CD4-positive, alpha-beta T cell treated with Interleukin-17A for 4 hours (primary cell): Measurements from ENCODE around the gene IL24.
"Not testable (repeated sequence)": the region's sequence is repeated elsewhere in the genome, so short reads cannot be mapped to it uniquely, and the experiment has no call there.

ENCODE experiments used
- DNase-seq: peaks from one replicate; pipeline ENCODE4 v3.0.0-alpha.2; 2020; ENCODE audit warnings: mixed read lengths

IL24 gene, protein sequence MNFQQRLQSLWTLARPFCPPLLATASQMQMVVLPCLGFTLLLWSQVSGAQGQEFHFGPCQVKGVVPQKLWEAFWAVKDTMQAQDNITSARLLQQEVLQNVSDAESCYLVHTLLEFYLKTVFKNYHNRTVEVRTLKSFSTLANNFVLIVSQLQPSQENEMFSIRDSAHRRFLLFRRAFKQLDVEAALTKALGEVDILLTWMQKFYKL

DNA sequence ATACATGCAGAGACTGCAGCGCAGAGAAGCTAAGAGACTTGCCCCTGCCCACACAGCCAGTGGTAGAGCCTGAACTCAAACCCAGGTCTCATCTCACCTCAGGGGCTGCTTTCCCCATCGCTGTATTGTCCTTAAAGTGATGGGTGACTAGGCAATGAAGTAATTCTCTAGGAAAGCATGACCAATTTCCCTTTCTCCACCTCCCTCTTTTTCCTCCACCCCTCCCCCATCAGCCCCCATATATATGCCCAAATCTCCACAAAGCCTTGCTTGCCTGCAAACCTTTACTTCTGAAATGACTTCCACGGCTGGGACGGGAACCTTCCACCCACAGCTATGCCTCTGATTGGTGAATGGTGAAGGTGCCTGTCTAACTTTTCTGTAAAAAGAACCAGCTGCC, at the start of gene IL24:
Gene IL24 (plus strand): TSS at position 269 of the 400 bp plus-strand sequence. CDS start 390 bp downstream, outside the sequence.
- no peak for DNase-seq

DNA sequence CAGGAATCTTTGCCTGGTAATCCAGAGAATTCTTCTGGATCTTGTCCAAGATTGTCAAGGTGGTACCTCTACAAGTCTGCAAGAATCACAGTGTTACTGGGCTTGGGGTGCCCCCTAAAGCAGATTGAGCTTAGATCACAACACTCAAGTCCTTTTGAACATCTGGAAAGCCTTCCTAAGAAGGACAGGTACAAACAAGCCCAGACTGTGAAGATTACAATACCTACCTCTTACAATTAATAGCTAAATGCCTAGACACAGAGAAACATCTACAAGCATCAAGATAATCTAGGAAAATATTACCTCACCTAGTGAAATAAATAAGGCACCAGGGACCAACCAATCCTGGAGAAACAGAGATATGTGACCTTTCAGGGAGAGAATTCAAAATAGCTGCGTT, 49.3 kb upstream of the IL24 start:
- no peak for DNase-seq

DNA sequence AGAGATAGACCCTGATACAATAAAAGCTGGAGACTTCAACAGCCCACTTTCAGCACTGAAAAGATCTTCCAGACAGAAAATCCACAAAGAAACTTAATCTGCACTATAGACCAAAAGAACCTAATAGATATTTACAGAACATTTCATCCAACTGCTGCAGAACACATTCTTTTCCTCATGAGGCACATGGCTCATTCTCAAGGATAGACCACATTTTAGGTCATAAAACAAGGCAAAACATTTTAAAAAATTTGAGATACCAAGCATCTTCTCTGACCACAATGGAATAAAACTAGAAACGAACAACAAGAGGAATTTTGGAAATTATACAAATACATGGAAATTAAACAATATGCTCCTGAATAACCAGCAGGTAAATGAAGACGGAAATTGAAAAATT, 46.8 kb upstream of the IL24 start:
- no peak for DNase-seq

DNA sequence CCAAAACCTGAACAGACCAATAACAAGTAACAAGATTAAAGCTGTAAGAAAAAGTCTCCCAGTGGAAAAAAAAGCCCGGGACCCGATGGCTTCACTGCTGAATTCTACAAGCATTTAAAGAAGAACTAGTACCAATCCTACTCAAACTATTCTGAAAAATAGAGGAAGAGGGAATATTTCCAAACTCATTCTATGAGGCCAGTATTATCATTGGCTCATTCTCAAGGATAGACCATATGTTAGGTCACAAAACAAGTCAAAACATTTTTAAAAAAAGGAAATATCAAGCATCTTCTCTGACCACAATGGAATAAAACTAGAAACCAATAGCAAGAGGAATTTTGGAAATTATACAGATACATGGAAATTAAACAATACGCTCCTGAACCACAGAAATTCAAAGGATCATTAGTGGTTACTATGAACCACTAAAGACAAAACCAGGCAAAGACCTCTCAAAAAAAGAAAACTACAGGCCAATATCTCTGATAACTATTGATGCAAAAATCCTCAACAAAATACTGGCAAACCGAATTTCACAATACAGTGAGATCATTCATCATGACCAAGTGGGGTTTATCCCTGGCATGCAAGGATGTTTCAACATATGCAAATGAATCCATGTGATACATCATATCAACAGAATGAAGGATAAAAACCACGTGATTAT, 45.8 kb upstream of the IL24 start:
- no peak for DNase-seq

DNA sequence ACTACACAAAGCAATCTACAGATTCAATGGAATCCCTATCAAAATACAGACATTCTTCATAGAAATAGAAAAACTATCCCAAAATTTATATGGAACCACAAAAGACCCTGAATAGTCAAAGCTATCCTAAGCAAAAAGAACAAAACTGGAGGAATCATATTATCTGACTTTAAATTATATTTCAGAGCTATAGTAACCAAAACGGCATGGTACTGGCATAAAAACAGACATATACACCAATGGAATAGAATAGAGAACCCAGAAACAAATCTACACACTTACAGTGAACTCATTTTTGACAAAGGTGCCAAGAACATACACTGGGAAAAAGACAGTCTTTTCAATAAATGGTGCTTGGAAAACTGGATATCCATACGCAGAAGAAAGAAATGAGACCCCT, 44.6 kb upstream of the IL24 start:
- not testable (repeated sequence) for DNase-seq

DNA sequence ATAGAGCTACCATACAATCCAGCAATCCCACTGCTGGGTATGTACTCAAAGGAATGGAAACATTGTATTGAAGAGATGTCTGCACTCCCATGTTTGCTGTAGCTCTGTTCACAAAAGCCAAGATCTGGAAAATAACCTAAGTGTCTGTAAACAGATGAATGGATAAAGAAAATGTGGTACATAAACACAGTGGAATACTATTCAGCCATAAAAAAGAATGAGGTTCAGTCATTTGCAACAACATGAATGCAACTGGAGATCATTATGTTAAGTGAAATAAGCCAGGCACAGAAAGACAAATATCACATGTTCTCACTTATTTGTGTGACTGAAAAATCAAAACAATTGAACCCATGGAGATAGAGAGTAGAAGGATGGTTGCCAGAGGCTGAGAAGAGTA, 43.5 kb upstream of the IL24 start:
- DNase-seq = not testable (repeated sequence)

DNA sequence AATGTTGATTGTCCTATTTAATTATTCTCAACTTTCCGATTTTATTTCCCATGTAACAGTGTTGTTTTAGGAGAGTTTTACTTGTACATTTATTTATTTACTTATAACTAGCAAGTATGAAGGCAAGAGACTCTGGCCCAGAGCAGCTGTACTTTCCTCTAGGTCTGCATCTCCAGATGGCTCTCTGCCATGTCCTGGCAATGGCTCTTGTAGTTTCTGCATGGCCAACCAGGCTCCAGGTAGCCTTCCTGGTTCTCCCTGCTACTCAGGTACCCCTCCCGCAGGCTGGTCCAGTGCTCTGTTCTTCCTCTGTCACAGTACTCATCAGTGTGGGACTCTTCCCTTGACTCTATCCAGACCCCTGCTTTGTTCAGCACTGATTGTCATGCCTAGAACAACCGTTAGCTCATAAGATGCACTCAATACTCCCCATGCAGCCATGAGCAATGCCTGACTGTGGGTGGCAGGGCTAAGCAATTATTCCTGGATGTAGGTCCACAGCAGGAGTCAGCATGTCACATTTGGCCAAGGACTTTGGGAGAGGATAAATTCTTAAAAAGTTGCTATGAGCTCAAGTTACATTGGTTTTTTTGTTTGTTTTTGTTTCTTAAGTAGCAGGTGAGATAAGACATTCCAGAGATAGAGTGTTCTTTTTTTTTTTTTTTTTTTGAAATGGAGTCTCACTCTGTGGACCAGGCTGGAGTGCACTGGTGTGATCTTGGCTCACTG, 42.7 kb upstream of the IL24 start:
- no peak for DNase-seq

DNA sequence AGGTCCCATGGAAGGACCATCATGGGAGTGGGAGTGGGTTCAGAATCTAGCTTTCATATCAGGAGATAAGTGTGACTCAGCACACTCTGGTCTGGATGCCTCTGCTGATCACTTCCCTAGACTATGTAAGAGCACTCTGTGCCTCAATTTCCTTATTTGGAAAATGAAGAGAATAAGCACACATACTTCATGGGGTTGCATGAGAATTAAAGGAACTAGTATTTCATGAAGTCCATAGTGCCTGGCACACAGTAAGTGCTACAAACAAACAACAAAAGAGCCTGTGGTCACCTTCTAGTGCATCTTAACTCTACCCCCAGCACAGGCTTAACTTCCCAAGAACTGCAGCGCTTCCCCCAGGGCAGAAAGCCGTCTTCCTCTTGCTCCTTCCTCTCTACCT, 41.4 kb upstream of the IL24 start:
- no peak for DNase-seq

DNA sequence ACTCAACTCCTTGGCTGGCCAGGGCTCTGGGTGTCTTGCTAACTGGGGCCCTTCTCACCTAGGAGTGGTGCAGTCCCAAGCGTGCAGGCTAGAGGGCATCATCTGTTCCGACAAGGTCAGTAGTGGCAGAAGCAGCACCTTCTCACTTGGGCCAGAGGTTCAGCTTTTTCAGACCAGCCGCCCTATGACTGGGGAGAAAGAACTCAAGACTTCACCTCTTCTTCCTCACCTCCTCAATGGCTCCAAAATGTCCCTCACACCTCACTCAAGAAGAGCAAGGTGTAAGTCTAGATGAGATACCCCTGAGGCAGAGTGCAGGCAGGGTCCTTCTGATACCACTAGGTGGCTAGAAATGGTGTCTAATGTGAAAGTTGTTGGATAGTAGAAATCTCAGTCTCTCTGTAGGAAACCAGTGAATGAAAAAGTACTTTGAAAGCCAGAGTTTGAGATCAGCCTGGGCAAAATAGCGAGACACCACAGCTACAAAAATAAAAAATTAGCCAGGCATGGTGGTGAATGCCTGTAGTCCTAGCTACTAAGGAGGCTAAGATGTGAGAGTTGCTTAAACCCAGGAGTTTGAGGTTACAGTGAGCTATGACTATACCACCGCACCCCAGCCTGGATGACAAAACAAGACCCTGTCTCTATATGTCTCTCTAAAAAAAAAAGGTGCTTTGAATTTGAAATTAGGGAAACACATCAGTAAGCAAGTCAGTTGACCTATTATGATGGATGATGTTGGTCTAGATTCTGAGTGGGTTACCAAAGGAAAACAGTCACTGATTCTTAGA, 40.4 kb upstream of the IL24 start:
- peak; percentile 35 for DNase-seq

DNA sequence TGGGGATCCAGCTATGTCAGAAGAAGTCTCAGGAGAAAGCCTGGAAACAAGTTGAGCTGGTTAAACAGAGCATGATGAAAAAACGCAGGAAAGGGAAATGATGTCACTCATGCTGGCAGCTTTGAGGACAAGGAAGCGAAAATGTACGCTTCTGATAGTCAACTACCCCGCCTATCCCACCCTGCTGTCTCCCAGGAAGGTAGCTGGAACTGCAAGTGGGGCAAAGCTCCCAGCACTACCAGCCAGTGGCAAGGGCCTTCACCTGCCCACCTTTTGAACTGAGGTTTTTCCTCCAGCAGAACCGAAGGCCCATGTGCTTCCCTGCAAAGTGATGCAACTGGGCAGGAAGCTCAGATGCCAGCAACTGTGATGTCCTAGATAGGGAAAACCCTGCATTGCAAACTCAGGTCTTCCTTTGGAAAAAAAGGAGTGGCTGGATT, 38.1 kb upstream of the IL24 start:
- peak; percentile 25 for DNase-seq

DNA sequence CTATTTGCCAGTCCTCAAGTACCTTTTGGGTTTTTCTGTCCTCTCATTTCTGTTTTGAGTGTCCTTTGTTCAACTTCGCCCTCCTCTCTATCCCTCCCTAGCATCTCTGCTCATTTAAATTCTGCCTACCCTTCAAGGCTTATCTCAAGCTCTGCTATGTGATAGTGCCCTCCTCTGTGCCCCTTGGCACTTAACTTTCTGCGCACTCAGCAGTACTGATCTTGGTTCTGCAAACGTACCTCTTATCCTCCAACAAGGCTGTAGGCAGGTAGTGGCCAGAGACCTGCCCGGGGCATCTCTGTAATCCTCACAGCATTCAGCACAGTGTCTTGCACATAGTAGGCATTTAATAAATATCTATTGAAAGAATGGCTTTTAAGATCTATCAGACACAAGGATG, 37.1 kb upstream of the IL24 start:
- DNase-seq = no peak

DNA sequence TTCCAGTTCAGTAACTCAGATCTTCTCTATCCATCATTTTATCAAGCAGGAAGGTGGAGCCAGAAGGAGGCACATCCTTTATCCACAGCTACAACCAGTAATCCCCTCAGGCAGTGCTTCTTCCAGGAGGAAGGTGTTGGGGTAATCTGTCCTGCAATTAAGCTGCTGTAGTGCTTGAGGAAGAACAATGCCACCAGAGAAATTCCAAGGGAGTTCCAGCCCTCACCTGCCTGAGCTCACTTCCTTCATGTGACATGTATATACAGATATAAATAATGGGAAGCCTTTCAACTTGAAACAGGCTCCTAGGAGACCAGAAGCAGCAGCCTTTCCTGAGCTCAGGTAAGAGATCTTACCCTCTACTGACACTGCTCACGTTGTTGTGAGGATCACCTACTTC, 34.0 kb upstream of the IL24 start:
- DNase-seq = no peak

DNA sequence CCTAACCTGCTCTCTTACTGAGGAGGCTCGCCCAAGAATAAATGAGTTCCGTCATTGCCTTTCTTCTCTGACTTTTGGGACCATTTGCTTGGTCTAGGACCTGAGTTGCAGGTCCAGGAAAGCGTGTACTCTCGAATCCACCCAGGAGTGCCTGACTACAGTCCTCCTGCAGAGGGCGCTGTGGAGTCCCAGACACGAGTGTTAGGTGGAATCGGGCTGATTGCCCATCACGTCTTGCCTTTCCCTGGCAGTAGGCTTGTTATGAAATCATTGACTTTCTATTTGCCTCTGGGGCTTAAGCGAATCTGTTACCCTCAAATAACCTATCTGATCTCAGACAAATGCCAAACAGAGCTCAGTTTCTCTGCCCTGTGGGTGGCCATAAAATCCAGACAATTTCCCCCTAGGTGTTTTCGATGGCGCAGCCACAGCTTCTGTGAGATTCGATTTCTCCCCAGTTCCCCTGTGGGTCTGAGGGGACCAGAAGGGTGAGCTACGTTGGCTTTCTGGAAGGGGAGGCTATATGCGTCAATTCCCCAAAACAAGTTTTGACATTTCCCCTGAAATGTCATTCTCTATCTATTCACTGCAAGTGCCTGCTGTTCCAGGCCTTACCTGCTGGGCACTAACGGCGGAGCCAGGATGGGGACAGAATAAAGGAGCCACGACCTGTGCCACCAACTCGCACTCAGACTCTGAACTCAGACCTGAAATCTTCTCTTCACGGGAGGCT, 32.1 kb upstream of the IL24 start, which contains the start of gene IL20:
Gene IL20 (plus strand): TSS at position 685 of the 733 bp plus-strand sequence. CDS start 230 bp downstream, outside the sequence.
- DNase-seq = peak; percentile 94

DNA sequence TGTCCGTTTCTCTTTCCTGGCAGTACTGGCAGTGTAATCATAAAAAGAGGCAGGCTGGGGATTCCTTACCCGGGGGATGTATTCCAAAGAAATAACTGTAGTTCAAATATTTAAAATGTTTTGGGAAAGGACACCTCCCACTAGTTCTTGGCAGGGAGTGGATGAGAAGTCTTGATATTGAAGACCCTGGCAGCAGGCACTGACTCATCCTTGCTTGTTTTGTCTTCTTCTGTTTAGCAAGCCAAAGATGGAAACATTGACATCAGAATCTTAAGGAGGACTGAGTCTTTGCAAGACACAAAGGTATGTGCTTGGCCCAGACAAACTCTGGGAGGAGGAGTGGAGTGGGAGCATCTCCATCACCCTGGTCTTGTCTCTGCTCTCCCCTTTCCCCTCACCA, 31.2 kb upstream of the IL24 start:
- no peak for DNase-seq

DNA sequence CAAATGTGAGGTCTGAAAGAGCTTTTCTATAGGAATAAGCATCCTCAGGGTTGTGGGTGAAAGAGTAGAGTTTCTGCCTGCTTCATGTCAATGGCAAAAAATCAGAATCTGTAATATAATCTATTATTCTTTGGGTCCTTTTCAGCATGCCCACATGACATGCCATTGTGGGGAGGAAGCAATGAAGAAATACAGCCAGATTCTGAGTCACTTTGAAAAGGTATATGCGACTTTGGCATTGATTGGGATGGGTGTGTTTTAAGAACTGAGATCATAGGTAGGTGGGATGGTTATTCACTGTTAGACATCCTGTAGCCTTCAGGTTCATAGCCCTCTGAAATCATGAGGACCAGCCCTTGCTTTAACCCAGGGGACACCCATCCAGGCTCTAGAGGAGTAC, 30.0 kb upstream of the IL24 start:
- DNase-seq = no peak

DNA sequence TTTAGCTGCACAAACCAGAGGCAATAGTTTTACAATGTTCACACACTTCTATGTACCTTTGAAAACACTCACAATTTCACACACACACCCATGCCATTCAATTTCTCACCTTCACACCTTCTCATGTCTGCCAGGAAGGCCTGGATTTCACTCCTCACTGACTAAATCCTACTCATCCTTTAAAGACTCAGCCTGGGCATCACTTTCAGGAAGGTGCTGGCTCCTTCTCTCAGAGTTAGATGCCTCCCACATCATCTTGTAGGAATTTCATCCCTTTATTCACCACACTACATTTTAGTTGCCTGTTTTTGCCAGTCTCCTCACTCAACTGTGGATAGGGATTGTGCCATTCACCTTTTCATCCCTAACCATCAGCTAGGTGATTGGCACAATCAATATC, 29.5 kb upstream of the IL24 start:
- DNase-seq = no peak

DNA sequence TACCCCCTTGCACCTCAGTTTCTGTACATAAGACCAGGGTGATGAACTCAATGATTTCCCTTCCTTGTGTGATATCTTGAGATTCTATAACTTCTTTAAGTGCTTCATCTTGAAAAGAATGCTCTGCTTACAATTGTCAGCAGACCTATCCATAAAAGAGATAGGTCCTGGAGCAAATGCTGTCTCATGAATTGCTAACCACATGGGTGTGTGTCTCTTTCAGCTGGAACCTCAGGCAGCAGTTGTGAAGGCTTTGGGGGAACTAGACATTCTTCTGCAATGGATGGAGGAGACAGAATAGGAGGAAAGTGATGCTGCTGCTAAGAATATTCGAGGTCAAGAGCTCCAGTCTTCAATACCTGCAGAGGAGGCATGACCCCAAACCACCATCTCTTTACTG, 29.0 kb upstream of the IL24 start:
- DNase-seq = no peak

DNA sequence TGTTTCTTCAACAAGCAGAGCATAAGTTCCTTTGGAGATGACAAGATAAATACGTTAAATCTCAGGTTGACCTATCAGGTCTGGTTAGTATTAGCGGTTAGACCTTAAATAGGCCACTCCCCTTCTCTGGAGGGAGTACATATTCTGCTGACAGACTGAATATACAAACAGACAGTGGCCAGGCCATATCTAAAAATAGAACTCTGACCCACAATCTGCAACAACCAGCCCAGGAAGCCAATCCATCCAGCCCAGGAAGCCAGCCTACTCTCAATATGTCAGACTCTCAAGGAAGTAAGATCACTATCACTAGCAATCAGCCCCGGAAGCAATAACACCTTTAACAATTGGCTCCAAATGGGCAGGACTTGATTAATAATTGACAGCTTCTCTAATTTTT, 25.1 kb upstream of the IL24 start:
- DNase-seq = no peak

DNA sequence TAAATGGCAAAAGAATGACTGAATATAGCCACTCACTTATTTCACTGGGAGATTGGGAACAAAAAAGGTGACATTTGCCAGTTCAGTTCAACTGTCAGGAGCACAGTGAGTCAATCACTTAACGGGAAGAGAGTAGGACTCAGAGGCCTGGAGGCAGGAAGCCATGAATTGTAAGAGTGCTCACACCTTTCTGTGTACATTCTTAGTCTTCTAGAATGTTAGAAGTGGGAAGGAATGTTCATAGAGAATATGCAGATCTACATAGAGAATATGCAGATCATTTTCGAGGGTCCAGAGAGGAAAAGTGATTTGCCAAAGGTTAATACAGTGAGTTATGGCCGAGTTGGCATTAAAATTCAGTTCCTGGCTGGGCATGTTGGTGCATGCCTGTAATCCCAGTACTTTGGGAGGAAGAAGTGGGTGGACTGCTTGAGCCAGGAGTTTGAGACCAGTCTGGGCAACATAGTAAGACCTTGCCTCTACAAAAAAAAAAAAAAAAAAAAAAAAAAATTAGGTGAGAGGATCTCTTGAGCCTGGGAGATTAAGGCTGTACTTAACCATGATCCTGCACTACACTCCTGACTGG, 23.5 kb upstream of the IL24 start:
- no peak for DNase-seq

DNA sequence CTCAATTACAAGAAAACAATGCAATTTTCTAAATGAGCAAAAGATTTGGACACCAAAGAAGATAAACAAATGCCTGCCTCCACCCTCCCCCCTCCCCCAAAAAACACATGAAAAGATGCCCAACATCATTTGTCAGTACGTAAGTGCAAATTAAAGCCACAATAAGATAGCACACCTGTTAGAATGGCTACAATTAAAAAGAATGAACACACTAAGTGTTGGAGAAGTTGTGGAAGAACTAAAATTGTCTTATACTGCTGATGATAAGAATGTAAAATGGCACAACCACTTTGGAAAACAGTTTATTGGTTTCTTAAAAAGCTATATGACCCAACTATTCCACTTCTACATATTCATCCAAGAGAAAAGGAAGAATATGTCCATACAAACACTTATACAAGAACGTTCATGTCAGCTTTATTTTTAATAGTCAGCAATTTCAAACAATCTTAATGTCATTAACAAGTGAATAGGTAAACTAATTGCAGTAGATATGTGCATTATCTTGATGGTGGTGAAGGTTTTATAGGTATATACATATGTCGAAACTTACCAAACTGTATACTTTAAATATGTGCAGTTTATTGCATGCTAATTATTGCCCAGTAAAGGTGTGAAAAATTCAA, 21.4 kb upstream of the IL24 start:
- DNase-seq = no peak

DNA sequence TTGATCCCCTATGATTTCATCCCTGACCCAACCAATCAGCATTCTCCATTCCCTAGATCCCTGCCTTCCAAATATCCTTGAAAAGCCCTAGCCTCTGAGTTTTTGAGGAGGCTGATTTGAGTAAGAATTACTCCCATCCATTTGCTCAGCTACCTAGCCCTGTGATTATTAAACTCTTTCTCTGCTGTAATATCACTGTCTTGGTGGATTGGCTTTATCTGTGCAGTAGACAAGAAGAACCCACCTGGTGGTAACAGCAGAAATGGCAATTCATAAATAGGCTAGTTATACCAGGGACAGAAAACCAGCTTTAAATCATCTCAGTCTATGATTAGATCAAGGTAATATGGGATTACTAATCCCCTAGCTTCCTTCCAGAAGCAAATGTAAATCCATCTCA, 18.8 kb upstream of the IL24 start:
- no peak for DNase-seq

DNA sequence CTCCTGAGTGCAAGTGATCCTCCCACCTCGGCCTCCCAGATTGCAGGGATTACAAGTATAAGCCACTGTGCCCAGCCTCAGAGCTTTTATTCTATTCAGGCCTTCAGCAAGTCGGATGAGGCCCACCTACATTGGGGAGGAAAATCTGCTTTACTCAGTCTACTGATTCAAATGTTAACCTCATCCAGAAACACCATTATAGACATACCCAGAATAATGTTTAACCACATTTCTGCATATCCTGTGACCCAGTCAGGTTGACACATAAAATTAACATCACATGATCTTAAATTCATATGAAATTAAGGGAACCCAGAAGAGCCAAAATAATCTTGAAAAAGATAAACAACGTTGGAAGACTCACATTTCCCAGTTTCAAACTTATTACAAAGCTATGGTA, 16.9 kb upstream of the IL24 start:
- no peak for DNase-seq
